HG03280 (cell line): ENCODE results near the gene DUSP8.
"Not testable (repeated sequence)": the region's sequence is repeated elsewhere in the genome, so short reads cannot be mapped to it uniquely, and the experiment has no call there.

Experiments
- ATAC-seq: cut with Tn5 transposase; IDR thresholded peaks from one replicate; pipeline ENCODE4 v1.9.1; 2021; ENCODE audit warnings: mild to moderate bottlenecking, moderate library complexity; ENCODE audit not compliant: unreplicated experiment

DUSP8 gene

DNA sequence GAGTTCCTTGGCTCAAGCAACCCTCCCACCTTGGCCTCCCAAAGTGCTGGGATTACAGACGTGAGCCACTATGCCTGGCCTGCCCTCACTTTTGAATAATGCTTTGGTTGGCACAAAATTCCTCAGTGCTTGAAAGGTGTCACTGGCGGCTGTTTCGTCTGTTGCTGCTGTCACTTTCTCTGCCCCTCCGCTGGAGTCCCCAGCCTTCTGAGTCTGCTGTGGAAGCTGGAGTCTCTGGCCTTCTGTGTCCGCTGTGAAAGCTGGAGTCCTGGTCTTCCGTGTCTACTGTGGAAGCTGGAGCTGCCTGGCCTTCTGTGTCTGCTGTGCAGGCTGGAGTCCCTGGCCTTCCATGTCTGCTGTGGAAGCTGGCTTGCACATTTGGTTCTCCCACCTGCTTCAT, 17.9 kb upstream of the DUSP8 start:
- no peak for ATAC-seq

GRCh38 chr11:1589191-1589963, 17.3 kb upstream of the DUSP8 start:
- ATAC-seq, result not testable (repeated sequence)

GRCh38 chr11:1586699-1587098, 14.6 kb upstream of the DUSP8 start:
- ATAC-seq, result no peak

DNA sequence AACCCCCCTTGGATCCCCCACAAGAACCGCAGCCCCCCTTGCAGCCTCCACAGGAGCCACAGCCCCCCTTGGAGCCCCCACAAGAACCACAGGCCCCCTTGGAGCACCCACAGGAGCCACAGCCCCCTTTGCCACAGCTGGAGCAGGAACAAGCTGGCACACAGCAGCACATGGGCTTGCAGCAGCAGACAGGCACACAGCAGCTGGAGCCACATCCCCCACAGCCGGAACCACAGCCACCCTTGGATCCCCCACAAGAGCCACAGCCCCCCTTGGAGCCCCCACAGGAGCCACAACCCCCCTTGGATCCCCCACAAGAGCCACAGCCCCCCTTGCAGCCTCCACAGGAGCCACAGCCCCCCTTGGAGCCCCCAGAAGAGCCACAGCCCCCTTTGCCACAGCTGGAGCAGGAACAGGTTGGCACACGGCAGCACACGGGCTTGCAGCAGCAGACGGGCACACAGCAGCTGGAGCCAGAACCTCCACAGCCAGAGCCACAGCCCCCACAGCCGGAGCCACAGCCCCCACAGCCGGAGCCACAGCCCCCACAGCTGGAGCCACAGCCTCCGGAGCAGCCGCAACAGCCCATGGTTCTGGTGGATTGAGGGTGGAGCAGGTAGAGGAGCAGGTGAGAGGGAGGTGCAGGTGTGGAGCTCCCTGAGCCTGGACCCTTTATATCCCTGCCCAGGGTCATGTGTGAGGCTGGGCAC, 12.7 kb upstream of the DUSP8 start, which contains the start of gene KRTAP5-1:
TSS of gene KRTAP5-1 (minus strand) at position 623 of the 710 bp plus-strand sequence. CDS start at position 589, 34 bp downstream.
- not testable (repeated sequence) for ATAC-seq

- ATAC-seq, result not testable (repeated sequence)
These were observed 10.8 kb upstream of the DUSP8 start for GRCh38 chr11:1582909-1583308.

- no peak for ATAC-seq
These were observed 9.9 kb upstream of the DUSP8 start for GRCh38 chr11:1581976-1582375.

GRCh38 chr11:1576825-1577224, 4.8 kb upstream of the DUSP8 start:
- ATAC-seq, result no peak

GRCh38 chr11:1575756-1576155, 3.7 kb upstream of the DUSP8 start:
- ATAC-seq, result not testable (repeated sequence)

- no peak for ATAC-seq
These were observed 2.8 kb upstream of the DUSP8 start for GRCh38 chr11:1574933-1575242.

GRCh38 chr11:1574238-1574932, 2.3 kb upstream of the DUSP8 start:
- ATAC-seq, result no peak

GRCh38 chr11:1573903-1574237, 1.8 kb upstream of the DUSP8 start:
- ATAC-seq, result no peak

GRCh38 chr11:1573077-1573902, 1.2 kb upstream of the DUSP8 start:
- ATAC-seq, result no peak

DNA sequence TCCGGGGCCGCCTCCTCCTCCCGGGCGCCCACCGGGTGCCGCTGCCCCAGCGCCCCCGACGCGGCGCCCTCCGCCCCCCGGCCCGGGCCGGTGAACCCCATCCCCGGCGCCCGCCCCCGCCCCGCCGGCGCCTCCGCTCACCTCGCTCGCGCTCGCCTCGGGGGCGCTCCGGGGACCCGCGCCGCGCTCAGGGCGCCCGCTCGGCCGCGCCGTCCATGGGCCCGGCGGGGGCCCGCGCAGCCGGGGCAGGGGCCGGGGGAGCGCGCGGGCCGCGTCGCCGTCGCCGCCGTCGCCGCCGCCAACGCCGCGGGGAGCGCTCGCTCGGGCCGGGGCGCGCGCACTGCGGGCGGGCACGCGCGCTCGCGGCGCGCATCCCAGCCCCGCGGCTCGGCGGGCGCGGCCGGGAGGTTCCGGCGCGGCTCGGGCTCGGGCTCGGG, 293 bp downstream of the DUSP8 start:
- no peak for ATAC-seq

DNA sequence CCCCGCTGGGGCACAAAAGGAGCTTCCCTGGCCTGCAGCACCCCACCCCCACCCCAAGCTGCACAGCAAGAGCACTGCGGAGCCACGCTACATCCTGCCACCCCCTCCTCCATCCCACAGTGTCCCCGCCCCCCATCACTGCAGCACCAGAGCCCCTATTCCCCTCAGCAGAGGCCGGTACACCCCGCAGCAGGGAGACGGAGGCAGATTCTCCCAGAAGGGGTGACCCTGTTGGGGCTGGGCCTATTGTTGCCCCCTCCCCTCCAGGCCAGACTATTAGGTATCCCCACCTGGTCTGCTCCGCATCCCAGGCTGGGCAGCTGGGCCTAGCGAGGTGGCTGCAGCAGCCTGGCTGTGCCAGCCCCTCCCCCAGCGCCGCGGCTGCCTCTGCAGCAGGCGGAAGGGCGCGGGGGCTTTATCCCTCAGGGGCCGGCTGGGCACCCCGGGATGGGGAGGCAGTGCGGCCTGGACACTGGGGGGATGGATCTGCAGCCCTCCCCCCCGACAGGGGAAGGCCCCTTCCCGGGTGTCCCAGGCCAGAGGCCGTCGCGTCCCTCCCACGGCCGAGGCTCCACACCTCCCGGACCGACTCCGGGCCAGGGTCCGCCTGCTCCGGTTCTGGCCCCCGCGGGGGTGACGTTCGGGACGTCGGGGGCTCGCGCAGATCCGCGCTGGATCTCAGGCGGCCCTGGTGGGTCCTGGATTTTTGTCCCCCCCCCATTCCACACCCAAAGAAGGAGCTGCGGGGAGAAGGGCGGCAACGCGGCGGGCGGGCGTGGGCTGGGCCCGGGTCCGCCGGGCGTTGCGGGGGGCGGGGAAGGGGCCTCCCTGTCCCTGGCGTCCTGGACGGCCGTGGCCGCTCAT, 943 bp downstream of the DUSP8 start:
- no peak for ATAC-seq

DNA sequence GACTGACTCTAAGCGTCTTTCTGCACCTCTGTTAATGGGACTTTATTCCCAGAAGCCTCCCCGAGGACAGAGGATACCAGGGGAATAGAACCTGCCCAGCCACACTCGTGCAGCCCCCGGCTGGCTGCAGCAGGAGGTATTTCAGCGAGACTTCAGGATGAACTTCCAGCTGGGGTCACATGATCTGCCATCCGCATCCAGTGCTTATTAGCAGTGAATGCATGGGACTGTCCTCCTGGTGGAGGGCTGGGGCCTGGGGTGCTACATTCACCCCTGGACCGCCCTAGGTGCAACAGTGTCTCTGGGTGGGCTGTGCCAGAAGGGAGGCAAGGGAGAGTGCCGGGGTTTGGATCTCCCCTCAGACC, 1.6 kb downstream of the DUSP8 start:
- no peak for ATAC-seq

- no peak for ATAC-seq
These were observed 2.0 kb downstream of the DUSP8 start for GRCh38 chr11:1570001-1570453.

- ATAC-seq, result no peak
These were observed 2.8 kb downstream of the DUSP8 start for GRCh38 chr11:1569251-1569780.

- ATAC-seq, result no peak
These were observed 3.6 kb downstream of the DUSP8 start for GRCh38 chr11:1568441-1568911.

GRCh38 chr11:1567721-1568100, 4.4 kb downstream of the DUSP8 start:
- no peak for ATAC-seq
